ENCODE measurements around the gene GRPEL1.

GRCh38 chr4:7020856-7021255 is 47.0 kb downstream of the GRPEL1 start:
- TF ChIP-seq POLR2A (IDR thresholded peaks at IDR 0.05) (no peak), POLR2AphosphoS5 (IDR thresholded peaks at IDR 0.05) (no peak), CTCF (IDR thresholded peaks at IDR 0.05) (no peak)
